A673 (cell line): ENCODE results near the gene IPO5. TPM values are rescaled to one million over a fixed set of nuclear protein-coding genes. Genes with fewer than 3 reads are reported as not detected.

Source experiments
- Bru-seq: library from RNA; stranded (reverse); fragments of 400-500 nt; gene quantifications from one replicate; lab custom pipeline; 2021; lab: Mats Ljungman, UMichigan
- BruChase-seq, 2 experiments: library from RNA; stranded (reverse); fragments of 400-500 nt; gene quantifications; one replicate each; lab custom pipeline; 2021; lab: Mats Ljungman, UMichigan
- BruUV-seq: library from RNA; stranded (reverse); fragments of 400-500 nt; replicated peaks from 2 replicates; lab custom pipeline; 2021; lab: Mats Ljungman, UMichigan
- CTCF ChIA-PET: fragments of 300-600 bp; sonication (Branson Sonifier 250); formaldehyde crosslinking; loops from one replicate; lab custom pipeline; 2022; ENCODE audit warnings: antibody characterized with exemption; lab: Charles Lee
- POLR2A ChIA-PET: fragments of 300-600 bp; sonication (Branson Sonifier 250); formaldehyde crosslinking; loops from one replicate; lab custom pipeline; 2022; ENCODE audit warnings: antibody characterized with exemption; ENCODE audit not compliant: low non-redundant PET; lab: Charles Lee
- DNase-seq: peaks from one replicate; pipeline ENCODE4 v3.0.0-alpha.2; 2015; ENCODE audit warnings: low spot score
- H3K27ac ChIP-seq: fragments of 200-600 bp; sonication (generic); 2 replicates; pipeline ENCODE4 v1.5.1; 2016; ENCODE audit warnings: mixed run types, low read depth, mild to moderate bottlenecking, mixed read lengths, antibody characterized with exemption, low read length; ENCODE audit not compliant: poor library complexity, severe bottlenecking
- H3K27me3 ChIP-seq: fragments of 200-600 bp; sonication (generic); replicated peaks from 2 replicates; pipeline ENCODE4 v1.6.1; 2017; ENCODE audit warnings: mixed run types, low read depth, mild to moderate bottlenecking, mixed read lengths, antibody characterized with exemption, low read length; ENCODE audit not compliant: insufficient read depth, poor library complexity
- H3K36me3 ChIP-seq: fragments of 200-600 bp; sonication (generic); 2 replicates; pipeline ENCODE4 v1.6.1; 2016; ENCODE audit warnings: mixed run types, mild to moderate bottlenecking, mixed read lengths, antibody characterized with exemption, low read length; ENCODE audit not compliant: insufficient read depth, poor library complexity, severe bottlenecking
- H3K4me1 ChIP-seq: fragments of 200-600 bp; sonication (generic); 2 replicates; pipeline ENCODE4 v1.6.1; 2017; ENCODE audit warnings: mixed run types, mild to moderate bottlenecking, mixed read lengths, antibody characterized with exemption, low read length; ENCODE audit not compliant: insufficient read depth, poor library complexity, severe bottlenecking
- H3K4me3 ChIP-seq: fragments of 200-600 bp; sonication (generic); 2 replicates; pipeline ENCODE4 v1.5.1; 2016; ENCODE audit warnings: low read depth, mixed run types, mild to moderate bottlenecking, mixed read lengths, low read length; ENCODE audit not compliant: poor library complexity, severe bottlenecking
- H3K9me3 ChIP-seq: fragments of 200-600 bp; sonication (generic); 2 replicates; pipeline ENCODE4 v1.6.1; 2016; ENCODE audit warnings: mixed run types, low read depth, mild to moderate bottlenecking, mixed read lengths, antibody characterized with exemption, low read length; ENCODE audit not compliant: poor library complexity, severe bottlenecking
- CTCF ChIP-seq: fragments of 300-800, 200-600 bp; sonication (generic); conservative IDR thresholded peaks from 2 replicates; pipeline ENCODE4 v1.5.1; 2017; ENCODE audit warnings: low read depth, mild to moderate bottlenecking, antibody characterized with exemption, low read length, moderate library complexity, mixed read lengths
- EZH2 ChIP-seq: fragments of 200-600 bp; sonication (generic); IDR thresholded peaks from 2 replicates; pipeline ENCODE4 v1.6.1; 2017; ENCODE audit warnings: borderline replicate concordance, low read depth, mild to moderate bottlenecking, mixed read lengths, antibody characterized with exemption, low read length; ENCODE audit not compliant: poor library complexity, severe bottlenecking
- intact Hi-C: fragments of 100-400 bp; cut with micrococcal nuclease; formaldehyde crosslinking; loops from one replicate; pipeline ENCODE4 v1.10.0; 2022; ENCODE audit not compliant: unreplicated experiment
- long read RNA-seq: library from polyadenylated mRNA; stranded (forward); transcript quantifications from one replicate; pipeline ENCODE4 v2.0.0, GENCODE V29; 2022
- total RNA-seq: library from RNA; stranded (reverse); gene quantifications from 2 replicates; pipeline ENCODE4 v1.2.3, GENCODE V29; 2021

Gene IPO5
- total RNA-seq (573 and 626 TPM in 2 replicates), Bru-seq, nascent RNA (percentile 98 among the genes with signal in this experiment), BruChase-seq, experiment 1, labeled RNA remaining after a 2-hour chase (percentile 97 among the genes with signal in this experiment), BruChase-seq, experiment 2, labeled RNA remaining after a 6-hour chase (percentile 99 among the genes with signal in this experiment)
- long read RNA-seq, transcript IPO5-223 (16 exons, 3,688 nt) = minor isoform, 6 of 688 reads
- long read RNA-seq, transcript IPO5-222 (26 exons, 3,419 nt) = major isoform, 508 of 688 reads
- long read RNA-seq, partial matches to known transcripts = 133 of 688 reads
- long read RNA-seq, other reads (novel, unspliced or antisense) = 40 of 688 reads

GRCh38 chr13:97953376-97953970, at the start of gene IPO5:
Gene IPO5, plus strand, starts transcription at chr13:97953675. Its CDS starts 23,022 bp downstream, at chr13:97976697.
- intact Hi-C loops = no loop called here
- Histone ChIP-seq H3K27me3 (no peaks in the 10 kb centered on the region), H3K27ac (peak within 1 kb of the TSS; percentile 36), H3K4me1 (peaks cover 17% of the 10 kb centered on the region), H3K36me3 (no peaks in the 10 kb centered on the region), H3K9me3 (peaks cover 9% of the 10 kb centered on the region), H3K4me3 (no peak within 1 kb of the TSS)
- ChIA-PET CTCF (no interaction called here), POLR2A (no interaction called here)
- no TSS peak for BruUV-seq
- DNase-seq = no peak
- no peak for TF ChIP-seq CTCF
- TF ChIP-seq EZH2 = no peak

DNA sequence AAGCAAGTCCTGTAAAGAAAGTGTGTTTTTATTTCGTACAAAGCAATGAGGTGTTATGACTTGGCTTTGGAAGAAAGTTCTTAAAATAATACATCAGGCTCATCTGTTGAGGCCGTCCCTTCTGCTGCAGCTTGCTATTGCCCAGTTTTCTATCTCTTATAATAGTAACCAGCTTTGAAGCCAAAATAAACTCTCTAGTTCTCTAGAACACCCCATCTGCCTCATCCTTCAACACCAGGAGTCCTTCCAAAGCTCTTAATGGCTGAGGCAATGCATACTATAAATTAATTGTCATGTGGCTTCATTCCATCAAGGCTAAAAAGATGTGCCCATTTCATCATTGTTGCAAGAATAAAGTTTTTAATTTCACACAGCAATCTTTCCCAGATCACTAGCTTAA, 49.4 kb upstream of the IPO5 start:
- H3K36me3 ChIP-seq = no peaks in the 10 kb centered on the region
- no peak overlapping the region for H3K27ac ChIP-seq
- TF ChIP-seq CTCF (no peak), EZH2 (no peak)
- BruUV-seq = no TSS peak
- ChIA-PET POLR2A (no interaction called here), CTCF (no interaction called here)
- H3K27me3 ChIP-seq = no peaks in the 10 kb centered on the region
- DNase-seq = no peak
- H3K9me3 ChIP-seq = no peaks in the 10 kb centered on the region
- H3K4me3 ChIP-seq = no peak overlapping the region
- no peaks in the 10 kb centered on the region for H3K4me1 ChIP-seq
- intact Hi-C loops = no loop called here

DNA sequence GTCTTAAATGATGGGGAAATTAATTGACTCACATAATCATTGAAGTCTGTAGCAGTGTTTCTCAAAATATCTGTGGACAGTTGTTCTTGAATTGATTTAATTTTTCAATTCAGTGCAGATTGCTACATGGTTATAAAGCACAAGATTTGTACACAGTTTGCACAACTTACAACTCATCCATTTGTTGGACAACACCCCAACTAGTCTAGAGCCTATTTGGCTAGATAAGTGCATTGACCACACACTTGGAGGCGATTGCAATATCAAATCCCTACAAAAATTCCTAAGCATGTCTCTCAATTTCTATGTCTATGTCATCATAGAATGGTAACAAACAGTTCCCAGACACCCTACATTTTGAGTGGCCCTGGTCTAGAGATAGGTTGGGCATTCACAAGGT, 48.0 kb upstream of the IPO5 start:
- ChIA-PET CTCF (no interaction called here), POLR2A (no interaction called here)
- no TSS peak for BruUV-seq
- Histone ChIP-seq H3K4me3 (no peak overlapping the region), H3K36me3 (no peaks in the 10 kb centered on the region), H3K27me3 (no peaks in the 10 kb centered on the region), H3K27ac (no peak overlapping the region), H3K4me1 (no peaks in the 10 kb centered on the region), H3K9me3 (no peaks in the 10 kb centered on the region)
- intact Hi-C loops = no loop called here
- TF ChIP-seq EZH2 (no peak), CTCF (no peak)
- no peak for DNase-seq
